Measurements from ENCODE around the gene PACS2.

PACS2 gene

DNA sequence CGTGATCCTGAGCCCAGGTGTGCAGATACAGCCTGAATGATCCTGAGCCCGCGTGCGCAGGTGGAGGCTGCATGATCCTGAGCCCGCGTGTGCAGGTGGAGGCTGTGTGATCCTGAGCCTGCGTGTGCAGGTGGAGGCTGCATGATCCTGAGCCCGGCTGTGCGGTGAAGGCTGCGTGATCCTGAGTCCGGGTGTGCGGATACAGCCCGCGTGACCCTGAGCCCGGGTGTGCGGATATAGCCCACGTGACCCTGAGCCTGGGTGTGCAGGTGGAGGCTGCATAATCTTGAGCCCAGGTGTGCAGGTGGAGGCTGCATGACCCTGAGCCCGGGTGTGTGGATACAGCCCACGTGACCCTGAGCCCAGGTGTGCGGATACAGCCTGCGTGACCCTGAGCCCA, 34.0 kb upstream of the PACS2 start:
- TF ChIP-seq, protein P1, sequence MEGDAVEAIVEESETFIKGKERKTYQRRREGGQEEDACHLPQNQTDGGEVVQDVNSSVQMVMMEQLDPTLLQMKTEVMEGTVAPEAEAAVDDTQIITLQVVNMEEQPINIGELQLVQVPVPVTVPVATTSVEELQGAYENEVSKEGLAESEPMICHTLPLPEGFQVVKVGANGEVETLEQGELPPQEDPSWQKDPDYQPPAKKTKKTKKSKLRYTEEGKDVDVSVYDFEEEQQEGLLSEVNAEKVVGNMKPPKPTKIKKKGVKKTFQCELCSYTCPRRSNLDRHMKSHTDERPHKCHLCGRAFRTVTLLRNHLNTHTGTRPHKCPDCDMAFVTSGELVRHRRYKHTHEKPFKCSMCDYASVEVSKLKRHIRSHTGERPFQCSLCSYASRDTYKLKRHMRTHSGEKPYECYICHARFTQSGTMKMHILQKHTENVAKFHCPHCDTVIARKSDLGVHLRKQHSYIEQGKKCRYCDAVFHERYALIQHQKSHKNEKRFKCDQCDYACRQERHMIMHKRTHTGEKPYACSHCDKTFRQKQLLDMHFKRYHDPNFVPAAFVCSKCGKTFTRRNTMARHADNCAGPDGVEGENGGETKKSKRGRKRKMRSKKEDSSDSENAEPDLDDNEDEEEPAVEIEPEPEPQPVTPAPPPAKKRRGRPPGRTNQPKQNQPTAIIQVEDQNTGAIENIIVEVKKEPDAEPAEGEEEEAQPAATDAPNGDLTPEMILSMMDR (IDR thresholded peaks at IDR 0.05; ENCODE audit: insufficient read depth, low read length, poor library complexity, severe bottlenecking), result no peak
- no peak for DNase-seq (ENCODE audit: extremely low read depth, insufficient read length)
- H3K27me3 ChIP-seq (replicated peaks; ENCODE audit: control insufficient read depth, insufficient read depth, low read length), result no peaks in the 10 kb centered on the region
- peaks cover 1% of the 10 kb centered on the region for H3K36me3 ChIP-seq (ENCODE audit: control insufficient read depth, insufficient read depth, low read length)
- H3K4me3 ChIP-seq (replicated peaks; ENCODE audit: low read depth, low read length), result no peak overlapping the region

DNA sequence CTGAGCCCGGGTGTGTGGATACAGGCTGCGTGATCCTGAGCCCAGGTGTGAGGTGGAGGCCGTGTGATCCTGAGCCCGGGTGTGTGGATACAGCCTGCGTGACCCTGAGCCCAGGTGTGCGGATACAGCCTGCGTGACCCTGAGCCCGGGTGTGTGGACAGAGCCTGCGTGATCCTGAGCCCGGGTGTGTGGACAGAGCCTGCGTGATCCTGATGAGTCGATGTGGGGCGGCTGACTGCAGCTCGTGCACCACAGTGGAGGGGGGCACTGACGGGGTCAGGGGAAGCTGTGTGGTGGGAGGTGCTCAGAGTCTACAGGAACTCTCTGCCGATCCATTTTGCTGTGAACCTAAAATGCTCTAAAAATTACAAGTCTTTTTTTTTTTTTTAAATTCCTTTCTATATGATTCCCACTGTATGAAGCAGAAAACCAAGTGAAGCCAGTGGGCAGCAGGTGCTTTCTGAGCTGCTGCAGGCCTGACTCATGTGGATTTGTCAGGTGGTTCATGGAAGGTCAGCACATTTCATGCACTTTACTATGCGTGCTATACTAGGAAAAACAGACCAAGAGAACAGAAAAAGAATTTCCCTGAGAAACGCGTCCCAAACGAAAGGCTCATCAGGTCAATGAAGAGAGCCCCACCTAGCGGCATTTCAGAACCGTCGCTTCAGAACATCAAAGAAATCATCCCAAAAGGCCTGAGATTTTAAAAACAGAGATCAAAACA, 33.0 kb upstream of the PACS2 start:
- DNase-seq (ENCODE audit: extremely low read depth, insufficient read length), result no peak
- TF ChIP-seq, protein P1 (IDR thresholded peaks at IDR 0.05; ENCODE audit: insufficient read depth, low read length, poor library complexity, severe bottlenecking), result peak; percentile 63
- H3K27me3 ChIP-seq (replicated peaks; ENCODE audit: control insufficient read depth, insufficient read depth, low read length), result no peaks in the 10 kb centered on the region

DNA sequence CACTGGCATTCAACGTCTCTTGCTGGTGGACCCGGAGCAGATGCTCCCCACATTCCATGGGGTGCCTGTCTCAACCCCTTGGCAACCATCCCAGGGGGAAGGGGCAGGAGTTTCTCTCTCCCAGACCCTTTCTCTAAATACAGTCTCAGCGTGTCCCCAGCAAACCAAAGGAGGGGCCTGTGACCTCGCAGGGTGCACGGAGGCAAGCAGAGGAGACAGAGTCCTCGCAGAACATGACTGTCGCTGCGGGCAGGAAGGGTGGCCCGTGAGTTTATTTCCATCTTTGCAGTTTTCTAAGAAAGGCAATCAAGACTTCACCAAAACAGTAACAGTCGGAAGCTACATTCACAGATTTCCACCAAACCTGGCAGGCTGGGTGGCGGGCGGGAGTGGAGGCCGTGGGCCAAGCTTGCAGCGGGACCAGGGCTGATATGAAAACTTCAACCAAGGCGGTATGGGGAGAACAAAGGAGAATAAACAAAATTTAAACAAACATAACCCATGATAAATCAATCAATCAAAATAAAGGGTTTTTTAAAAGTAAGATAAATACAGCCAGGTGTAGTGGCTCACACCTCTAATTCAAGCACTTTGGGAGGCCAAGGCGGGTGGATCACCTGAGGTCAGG, 32.3 kb upstream of the PACS2 start:
- Histone ChIP-seq H3K27me3 (replicated peaks; ENCODE audit: control insufficient read depth, insufficient read depth, low read length) (no peaks in the 10 kb centered on the region), H3K36me3 (ENCODE audit: control insufficient read depth, insufficient read depth, low read length) (peaks cover 1% of the 10 kb centered on the region), H3K4me3 (replicated peaks; ENCODE audit: low read depth, low read length) (no peak overlapping the region)
- no peak for DNase-seq (ENCODE audit: extremely low read depth, insufficient read length)
- TF ChIP-seq, protein P1 (IDR thresholded peaks at IDR 0.05; ENCODE audit: insufficient read depth, low read length, poor library complexity, severe bottlenecking), result no peak

More for the DNA sequence above, 33.0 kb upstream of the PACS2 start:
- H3K4me3 ChIP-seq (replicated peaks; ENCODE audit: low read depth, low read length), result no peak overlapping the region
- peaks cover 1% of the 10 kb centered on the region for H3K36me3 ChIP-seq (ENCODE audit: control insufficient read depth, insufficient read depth, low read length)

DNA sequence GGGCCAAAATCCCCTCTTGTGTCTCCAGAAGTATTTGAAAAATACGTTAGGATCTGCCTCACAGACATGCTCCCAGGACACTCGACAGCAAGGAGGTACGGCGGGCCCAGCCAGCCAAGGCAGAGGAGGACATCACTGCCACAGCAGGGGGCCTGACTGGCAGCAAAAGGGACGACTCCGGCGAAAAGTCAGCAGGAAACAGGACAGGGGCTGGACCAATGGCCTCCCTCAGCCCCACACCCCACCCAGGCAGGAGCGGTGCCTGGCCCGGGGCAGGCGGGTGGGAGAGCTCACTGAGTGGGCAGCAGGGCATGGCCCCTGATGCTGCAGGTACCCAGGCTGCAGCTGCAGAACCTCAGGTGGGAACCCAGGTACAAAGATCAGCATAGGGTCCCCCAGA, 31.5 kb upstream of the PACS2 start:
- H3K4me3 ChIP-seq (replicated peaks; ENCODE audit: low read depth, low read length), result no peak overlapping the region
- H3K36me3 ChIP-seq (ENCODE audit: control insufficient read depth, insufficient read depth, low read length), result peaks cover 1% of the 10 kb centered on the region
- H3K27me3 ChIP-seq (replicated peaks; ENCODE audit: control insufficient read depth, insufficient read depth, low read length), result no peaks in the 10 kb centered on the region
- TF ChIP-seq, protein P1 (IDR thresholded peaks at IDR 0.05; ENCODE audit: insufficient read depth, low read length, poor library complexity, severe bottlenecking), result no peak
- DNase-seq (ENCODE audit: extremely low read depth, insufficient read length), result no peak

DNA sequence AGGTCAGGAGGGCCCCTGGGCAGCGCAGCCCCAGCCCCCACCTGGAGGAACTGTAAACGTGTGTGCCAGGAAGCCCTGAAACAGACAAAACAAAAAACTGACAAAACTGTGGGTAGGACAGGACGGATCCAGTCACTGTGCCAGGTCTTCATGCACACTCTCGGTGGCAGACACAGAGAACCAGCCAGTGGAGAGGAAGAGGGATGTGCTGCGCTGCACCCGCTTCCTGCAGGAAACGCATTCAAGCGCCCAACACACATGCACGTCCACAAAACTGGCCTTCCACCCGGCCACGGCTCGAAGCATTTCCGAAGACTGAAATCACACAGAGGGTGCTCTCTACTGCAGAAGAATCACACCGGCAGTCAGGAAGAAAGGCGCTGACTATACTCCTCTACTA, 30.6 kb upstream of the PACS2 start:
- TF ChIP-seq, protein P1 (IDR thresholded peaks at IDR 0.05; ENCODE audit: insufficient read depth, low read length, poor library complexity, severe bottlenecking), result no peak
- no peak overlapping the region for H3K4me3 ChIP-seq (replicated peaks; ENCODE audit: low read depth, low read length)
- DNase-seq (ENCODE audit: extremely low read depth, insufficient read length), result no peak

More for the DNA sequence above, 30.6 kb upstream of the PACS2 start:
- no peaks in the 10 kb centered on the region for H3K27me3 ChIP-seq (replicated peaks; ENCODE audit: control insufficient read depth, insufficient read depth, low read length)
- H3K36me3 ChIP-seq (ENCODE audit: control insufficient read depth, insufficient read depth, low read length), result peaks cover 1% of the 10 kb centered on the region
